ENCODE measurements around the gene UNC13B.

The UNC13B gene

DNA sequence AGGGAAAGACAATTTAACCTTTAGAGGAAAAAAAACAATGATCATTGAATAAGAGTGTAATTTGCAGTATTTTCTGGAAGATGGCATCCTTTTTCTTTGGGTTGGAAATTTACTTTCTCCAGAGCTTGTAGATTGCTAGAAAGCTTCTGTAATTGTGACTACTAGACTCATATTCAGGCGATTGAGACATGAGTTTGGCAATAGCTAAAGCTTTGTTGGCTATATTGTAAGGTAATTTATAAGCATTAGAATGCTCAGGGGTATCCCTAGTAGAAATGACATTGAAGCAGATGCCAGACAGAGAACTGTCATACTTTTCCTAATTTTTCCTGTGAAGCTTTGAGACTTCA, 115.3 kb downstream of the UNC13B start:
- no peak for DNase-seq (ENCODE audit: low read depth in 2 of 2)

DNA sequence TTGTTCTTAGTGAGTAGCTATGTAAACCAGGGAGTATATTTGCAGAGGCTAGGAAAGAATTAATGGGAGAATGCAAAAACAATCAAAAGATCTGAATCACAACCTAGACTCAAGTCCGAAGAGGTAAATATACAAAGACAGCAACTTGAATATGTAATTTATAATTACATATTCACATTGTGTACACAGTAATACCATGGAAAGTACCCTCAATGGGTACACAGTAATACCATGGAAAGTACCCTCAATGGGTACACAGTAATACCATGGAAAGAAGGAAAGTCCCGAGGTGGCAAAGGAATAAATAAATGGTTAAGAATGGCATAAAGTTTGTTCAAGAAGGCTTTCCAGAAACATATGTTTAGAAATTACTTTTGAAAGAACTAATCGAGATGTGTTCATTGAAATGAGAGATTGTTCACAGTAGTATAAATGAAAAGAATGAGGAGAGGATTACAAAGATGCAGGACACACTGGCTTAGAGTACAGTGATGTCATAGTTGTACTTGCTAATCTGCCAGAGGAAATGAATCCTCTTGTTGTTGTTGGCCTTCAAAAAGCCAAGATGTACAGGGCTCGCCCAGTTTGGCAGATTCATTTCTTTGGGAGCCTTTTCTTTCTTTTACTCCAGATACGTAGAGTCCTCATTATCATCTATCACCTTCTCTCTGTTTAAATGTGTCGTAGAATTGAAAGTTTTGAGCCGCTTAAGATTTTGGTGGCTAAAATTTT, 116.0 kb downstream of the UNC13B start:
- no peak for DNase-seq (ENCODE audit: low read depth in 2 of 2)

DNA sequence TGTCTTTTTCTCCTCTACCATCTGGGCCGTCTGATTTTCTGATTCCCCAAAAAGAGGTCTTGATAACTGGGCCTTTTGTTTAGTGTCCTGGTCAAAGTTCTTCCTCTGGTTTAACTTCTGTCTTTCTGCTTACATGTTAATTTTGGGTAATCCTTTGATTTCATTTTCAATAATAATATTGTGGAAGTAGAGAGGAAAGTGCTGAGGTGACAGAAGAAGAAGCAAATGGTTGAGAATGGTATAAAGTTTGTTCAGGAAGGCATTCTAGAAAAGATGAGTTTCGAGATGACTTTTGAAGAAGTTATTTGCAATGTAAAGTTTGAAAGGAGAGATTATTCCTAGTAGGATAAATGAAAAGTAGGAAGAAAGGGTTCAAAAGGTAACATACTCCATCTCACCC, 118.1 kb downstream of the UNC13B start:
- no peak for DNase-seq (ENCODE audit: low read depth in 2 of 2)

DNA sequence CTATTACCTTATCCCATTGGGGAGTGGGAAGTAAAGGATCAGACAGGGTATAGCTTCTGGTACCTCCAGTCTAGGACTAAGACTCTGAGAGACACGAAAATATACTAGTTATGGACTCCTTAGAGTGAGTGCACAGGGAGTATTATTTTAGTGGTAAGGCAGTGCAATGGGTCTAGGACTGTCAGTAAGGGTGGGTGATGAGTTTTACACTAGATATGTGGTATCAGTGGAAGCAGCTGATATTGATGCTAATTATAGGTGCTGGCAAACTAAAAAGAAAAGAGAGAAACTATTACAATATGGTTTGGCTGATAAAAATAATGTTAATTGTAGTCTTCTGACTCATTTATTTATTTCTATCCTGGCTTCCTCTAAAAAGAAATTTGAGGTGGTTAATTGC, 118.6 kb downstream of the UNC13B start:
- no peak for DNase-seq (ENCODE audit: low read depth in 2 of 2)

DNA sequence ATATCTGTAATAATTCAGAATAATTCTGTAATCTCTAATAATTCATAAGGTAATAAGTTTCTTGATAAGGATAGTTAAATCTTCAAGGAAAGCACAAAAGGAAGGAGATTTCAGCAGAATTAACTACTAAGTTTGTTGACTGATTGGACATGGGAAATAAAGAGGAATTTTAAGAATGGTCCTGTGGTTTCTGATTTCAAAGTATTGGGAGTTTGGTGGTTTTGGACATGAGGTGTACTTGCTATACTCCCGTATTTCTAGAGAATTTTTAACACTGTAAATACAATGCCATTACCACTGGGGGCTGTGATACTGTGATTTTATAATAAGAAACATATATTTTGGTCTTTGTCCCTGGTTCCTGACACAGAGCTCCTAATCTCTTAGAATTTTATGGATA, 123.9 kb downstream of the UNC13B start:
- DNase-seq (ENCODE audit: low read depth in 2 of 2) = no peak

DNA sequence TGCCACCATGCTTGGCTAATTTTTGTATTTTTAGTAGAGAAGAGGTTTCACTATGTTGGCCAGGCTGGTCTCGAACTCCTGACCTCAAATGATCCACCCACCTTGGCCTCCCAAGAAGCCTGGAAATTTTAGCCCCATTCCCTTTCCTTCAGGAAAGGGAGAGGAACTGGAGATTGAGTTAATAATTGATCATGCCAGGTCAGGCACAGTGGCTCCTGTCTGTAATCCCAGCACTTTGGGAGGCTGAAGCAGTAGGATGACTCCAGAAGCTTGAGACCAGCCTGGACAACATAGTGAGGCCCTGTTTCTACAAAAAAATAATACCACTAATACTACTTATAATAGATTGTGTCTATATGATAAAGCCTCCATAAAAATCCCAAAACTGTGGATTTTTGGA, 124.6 kb downstream of the UNC13B start:
- DNase-seq (ENCODE audit: low read depth in 2 of 2) = no peak

DNA sequence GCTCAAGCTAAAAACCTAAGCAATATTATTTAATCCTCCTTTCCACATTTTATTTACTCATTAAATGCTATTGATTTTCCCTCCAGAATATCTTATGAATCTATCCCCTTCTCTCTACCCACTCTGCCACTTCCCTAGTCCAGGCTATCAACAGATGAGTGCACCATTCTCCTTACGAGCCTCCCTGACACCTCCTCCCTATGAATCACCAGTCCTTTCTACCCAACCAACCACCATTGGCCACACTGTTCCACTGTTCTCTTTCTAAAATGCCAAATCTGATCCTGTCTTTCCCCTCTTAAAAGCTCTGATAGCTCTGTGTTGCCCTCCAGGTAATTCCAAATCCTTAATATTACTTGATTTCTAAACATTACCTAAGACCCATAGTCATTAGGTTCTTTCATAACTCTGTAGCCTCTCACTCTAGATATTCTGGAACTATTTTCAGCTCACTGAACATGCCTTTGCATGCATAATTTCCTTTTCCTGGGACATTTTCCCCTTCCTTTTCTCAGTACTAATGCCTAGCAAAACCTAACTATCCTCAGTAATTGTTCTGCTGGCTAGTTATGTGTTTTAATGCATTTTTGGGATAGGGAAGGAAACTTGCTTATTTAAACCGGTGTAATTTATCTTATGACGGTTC, 126.3 kb downstream of the UNC13B start:
- no peak for DNase-seq (ENCODE audit: low read depth in 2 of 2)

DNA sequence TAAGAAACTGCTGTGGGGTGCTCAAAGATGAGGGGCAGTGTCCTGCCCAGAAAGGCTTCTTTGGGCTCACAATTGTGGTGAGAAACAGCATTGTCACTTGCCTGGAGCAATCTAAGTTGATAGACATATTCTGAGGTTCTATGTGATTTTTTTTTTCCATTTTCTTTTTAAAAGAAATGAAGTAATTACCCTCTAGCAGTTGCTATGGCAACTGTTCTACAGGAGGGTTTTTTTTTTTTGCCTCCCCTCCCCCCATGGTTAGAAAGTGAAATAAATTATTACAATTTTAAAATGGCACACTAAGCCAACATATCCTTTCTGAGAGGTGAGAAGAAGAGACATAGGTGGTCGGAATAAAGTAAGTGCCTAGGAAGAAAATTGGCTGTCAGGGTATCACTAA, 127.0 kb downstream of the UNC13B start:
- no peak for DNase-seq (ENCODE audit: low read depth in 2 of 2)

DNA sequence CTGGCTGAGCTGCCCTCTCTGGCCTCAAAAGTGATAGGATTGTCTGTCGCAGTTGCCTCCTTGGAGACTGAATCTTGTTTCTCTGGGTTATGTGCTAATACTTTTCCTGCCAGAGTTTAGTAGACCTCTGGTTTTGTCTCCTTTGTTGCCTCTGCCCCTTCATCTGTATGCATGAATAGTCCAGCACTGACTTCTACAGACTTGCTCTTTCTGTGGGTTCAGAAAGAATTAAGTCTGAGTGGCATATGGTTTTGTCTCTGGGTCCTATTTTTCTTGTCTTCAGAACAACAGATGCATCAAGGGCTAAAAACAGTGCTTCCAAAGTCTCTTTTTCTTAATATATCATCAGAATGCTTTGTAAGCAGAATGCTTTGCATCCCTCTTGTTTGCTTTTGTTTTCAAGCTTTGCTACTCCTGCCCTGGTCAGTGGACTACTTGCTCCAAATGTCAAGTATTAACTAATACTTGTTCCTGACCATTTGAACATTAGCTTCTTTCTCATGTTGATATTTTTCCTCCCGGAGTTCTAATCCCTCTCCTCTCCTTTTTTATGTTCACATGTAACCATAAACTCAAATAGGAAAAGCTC, 131.7 kb downstream of the UNC13B start:
- no peak for DNase-seq (ENCODE audit: low read depth in 2 of 2)

DNA sequence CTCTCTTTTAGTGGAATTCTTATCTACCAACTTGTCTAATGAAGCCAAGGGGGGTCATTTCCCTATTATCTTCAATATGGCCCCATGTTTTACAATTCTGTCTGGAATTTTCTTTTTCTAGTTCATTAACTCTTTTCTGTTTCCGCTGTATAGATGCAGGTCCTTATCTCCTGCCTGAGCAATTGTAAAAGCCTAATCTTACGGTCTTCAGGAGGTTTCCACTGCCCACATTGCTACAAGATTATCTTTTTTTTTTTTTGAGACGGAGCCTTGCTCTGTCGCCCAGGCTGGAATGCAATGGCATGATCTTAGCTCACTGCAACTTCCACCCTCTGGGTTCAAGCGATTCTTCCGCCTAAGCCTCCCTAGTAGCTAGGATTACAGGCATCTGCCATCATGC, 132.3 kb downstream of the UNC13B start:
- no peak for DNase-seq (ENCODE audit: low read depth in 2 of 2)

DNA sequence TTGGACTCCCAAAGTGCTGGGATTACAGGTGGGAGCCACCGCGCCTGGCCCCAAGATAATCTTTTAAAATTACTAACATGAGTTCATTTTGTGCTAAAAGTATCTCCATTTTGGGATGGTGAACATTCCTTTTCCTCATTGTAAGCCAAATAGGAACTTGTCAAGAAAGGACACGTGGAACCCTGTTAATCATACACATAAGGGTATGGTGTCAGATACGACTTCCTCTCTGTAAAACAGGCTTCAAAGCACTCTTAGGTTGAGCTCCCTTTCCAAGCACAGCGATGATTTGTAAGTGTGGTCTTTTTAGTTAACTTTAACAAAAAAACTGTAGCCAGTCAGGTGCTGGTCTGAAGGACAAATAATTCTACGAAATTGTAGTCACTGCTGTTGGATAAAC, 132.7 kb downstream of the UNC13B start:
- no peak for DNase-seq (ENCODE audit: low read depth in 2 of 2)

DNA sequence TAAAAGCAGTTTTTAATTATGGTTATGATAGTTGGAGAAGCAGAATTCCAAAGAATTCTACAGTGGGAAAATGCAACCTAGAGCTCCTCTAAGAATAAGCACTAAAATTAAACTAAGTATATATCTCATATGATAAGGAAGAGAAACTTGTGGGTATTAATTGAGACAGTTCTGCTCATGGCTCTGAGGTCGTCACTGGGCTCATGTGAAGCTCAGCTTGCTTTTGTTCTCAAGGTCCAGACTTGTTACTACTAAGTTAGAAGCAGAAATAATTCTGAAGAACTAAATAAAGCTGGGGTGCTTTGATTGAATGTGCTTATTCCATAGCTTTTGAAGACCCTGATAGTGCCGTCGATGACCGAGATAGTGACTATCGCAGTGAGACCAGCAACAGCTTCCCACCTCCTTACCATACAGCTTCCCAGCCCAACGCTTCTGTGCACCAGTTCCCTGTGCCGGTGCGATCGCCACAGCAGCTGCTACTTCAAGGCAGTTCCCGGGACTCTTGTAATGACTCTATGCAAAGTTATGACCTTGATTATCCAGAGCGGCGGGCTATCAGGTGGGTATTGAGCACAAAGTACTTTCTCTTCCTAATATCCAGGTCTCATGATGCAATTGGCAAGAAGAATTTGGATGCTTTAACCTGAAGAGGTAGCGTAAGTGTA, 133.7 kb downstream of the UNC13B start:
- no peak for DNase-seq (ENCODE audit: low read depth in 2 of 2)

DNA sequence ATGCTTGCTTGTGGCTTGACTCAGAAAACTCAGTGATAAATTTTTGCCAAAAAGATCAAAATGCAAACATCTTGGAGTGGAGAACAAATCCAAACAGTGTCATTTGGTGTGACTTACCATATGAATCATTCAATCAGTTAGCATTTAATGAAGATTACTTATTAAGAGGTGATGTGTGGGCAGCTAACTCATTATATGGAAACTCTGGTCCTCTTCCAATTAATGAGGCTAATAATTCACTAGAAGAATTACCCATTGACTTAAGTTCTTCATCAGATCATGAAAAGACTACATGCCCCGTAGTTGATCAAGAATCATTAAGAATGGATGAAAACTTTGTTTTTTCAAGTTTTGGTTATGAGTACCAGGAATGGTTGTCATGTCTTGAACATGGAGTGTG, 141.8 kb downstream of the UNC13B start:
- no peak for DNase-seq (ENCODE audit: low read depth in 2 of 2)

DNA sequence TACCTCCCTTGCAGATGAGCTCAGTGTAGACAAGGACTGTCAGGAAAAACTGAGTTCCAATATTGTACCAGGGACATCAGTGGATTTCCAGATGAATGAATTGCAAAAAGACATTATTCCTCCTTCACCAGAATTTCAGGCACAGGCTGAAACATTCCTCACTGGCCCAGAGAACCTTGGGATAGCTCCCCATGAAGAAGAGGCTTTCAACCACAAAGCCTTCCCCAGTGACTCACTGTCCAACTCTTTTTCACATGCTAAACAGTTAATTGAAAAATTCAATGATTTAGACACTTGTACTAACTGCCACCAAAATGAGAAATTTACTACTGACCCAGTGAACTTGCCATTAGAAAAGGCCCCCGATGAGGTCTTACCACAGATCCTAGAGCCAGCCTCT, 144.5 kb downstream of the UNC13B start:
- no peak for DNase-seq (ENCODE audit: low read depth in 2 of 2)

DNA sequence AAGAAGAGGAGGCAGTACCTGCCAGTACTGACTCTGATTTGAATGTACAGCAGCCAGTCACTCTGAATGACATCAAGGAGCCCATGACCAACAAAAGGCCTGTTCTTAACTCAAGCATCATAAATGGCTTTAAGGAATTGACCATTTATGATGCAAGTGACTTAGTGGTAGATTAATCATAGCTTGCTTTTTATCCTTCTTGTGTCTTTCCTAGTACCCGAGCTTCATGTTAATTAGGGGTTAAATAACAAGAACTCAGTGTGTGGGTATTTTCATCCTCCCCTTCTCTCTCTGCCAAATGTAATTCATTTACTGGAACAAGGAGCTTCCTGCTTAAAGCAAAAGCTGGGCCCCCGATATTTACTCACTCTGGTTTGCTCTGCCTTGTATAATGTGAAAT, 146.5 kb downstream of the UNC13B start:
- DNase-seq (ENCODE audit: low read depth in 2 of 2) = no peak

DNA sequence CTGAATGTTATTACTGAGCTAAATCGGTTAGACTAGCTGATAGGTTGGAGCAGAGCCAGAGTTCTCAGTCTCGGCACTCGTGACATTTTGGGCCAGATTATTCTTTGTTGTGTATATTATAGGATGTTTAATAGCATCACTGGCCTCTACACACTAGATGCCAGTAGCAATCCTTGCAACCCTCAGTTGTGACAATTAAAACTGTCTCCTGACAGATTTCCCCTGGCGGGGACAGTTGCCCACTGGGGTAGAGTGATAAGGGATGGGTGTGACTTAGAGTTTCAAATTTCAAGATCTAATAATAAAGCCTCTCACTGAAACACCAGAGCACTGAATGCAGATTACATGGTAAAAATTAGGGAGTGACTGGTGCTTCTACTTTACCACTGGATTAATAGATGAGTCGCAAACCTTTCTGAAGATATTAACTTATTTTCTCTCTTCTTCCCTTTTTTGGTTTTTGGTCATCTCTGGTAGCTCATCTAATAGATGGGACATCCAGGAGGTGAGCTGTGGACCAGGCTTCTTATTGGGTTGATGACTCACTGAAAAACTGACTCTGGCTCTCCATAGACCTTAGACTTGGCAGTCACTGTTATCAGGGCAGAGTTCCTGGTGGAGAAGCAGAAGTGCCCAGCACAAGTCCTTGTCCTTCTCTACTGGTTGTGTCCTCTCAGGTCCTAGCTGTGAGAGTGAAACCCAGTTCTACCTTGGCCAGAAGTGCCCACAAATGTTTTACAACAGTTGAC, 150.3 kb downstream of the UNC13B start:
- no peak for DNase-seq (ENCODE audit: low read depth in 2 of 2)

DNA sequence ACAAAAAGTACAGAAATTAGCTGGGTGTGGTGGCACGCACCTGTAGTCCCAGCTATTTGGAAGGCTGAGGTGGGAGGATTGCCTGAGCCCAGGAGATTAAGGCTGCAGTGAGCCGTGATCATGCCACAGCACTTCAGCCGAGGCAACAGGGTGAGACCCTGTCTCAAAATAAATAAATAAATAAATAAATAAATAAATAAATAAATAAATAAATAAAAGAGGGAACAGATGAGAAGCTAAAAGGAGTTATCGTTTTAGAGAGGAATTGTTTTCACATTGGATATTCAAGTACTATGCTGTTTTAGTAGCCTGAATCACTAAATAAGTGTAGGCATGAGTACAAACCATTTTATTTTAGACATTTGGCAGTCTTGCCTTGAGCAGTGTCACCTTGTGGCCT, 151.7 kb downstream of the UNC13B start:
- no peak for DNase-seq (ENCODE audit: low read depth in 2 of 2)

DNA sequence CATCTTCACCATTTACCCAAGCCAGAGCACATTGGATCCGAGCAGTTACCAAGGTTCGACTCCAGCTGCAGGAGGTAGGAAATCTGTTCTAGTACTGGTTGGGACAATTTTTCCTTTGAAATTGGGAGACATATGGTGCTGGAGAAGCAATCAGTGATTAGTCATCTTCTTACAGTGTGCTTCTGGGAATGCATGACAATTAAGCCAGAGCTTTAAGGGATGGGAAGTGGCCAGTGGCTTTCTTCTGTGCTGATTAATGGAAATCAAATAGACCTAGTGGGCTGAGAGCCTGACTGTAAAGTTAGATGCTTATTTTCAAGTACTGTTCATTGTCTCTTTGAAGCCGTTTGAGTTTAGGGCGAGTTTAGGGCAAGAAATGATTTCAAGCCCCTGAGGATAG, 152.1 kb downstream of the UNC13B start:
- no peak for DNase-seq (ENCODE audit: low read depth in 2 of 2)

DNA sequence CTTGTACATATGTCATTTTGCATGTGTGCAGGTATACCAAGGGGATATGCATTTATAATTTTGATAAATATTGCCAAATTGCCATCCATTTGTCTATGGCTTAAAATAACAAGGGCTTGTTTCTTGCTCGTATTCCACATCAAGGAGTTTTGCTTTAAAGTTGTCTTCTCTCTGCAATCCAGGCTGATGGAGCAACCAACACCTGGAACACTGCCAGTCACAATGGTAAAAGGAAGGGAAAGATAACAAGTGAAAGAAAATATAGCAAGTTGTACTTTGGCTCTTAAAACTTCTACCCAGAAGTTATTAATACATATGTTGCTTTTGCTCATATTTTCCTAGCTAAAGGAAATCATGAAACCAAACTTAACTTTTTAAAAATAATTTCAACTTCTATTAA, 156.9 kb downstream of the UNC13B start:
- DNase-seq (ENCODE audit: low read depth in 2 of 2) = no peak

DNA sequence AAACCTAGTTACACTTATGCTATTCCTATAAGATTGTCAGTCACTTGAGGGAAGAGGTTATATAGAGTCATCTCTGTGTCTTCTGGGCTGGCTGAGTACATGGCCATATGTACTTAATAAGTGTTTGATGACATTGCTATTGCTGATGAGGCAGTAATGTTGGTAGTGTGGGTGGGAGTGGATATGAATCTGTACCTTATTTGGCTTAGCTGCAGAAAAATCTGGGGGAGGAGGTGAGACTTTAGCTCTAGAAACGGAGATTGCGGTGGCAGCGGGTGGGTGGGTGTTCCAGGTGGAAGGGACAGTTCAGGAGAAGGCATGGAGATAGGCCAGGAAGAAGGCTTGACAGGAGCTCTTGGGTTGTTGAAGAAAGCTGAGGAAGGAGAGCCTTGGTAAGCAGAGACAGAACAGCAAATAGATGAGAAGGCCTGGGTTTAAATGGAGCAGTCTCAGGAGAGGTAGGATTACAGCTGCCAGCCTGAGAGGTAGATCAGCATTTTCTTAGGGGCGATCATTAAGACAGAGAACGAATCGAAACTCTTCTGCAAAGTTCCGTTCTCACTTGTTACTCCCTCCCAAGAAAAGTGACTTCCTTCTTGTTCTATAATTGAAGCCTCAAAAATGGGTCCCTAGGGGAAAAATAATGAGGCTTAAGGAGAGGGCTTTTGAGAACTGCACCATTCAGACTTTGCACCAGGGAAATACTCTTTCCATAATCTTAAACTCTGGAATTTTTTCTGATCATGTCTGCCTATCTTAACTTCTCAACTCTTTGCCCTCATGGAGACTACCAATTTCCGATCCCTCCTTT, 160.5 kb downstream of the UNC13B start:
- no peak for DNase-seq (ENCODE audit: low read depth in 2 of 2)

DNA sequence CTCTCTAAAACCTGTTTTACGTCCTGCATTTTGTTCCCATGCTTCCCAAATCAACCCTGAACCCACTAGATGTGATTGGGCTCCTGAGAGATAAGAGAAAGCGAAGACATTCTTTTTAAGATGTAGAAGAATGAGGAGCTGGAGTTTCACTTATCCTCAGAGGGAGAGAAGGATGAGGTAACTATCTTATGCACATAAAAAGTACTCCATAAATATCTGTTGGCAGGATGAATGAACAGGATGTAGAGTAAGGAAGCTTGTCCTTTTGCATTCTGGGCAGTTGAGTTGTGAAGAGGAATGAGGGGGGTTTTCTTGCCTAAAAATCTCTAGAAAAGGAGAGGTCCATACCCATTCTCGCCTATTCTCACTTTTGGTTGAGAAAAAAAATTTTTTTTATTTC, 163.2 kb downstream of the UNC13B start:
- DNase-seq (ENCODE audit: low read depth in 2 of 2) = no peak
